H1 (cell line): ENCODE data around the gene ASZ1.

Experiments
- CEBPB ChIP-seq: IDR thresholded peaks from 2 replicates; pipeline ENCODE4 v1.6.1; 2012; ENCODE audit warnings: low read depth, low read length
- POLR2A ChIP-seq, 2 experiments: IDR thresholded peaks; 1 replicate in 1 of 2; 2 replicates in 1 of 2; pipeline ENCODE4 v1.6.1; 2011; ENCODE audit warnings: low read depth in 2 of 2, low read length in 2 of 2, mild to moderate bottlenecking in 2 of 2; ENCODE audit errors: control extremely low read depth in 1 of 2
- RXRA ChIP-seq: IDR thresholded peaks from 2 replicates; pipeline ENCODE4 v1.6.1; 2011; ENCODE audit warnings: low read depth, mild to moderate bottlenecking, low read length, moderate library complexity; ENCODE audit not compliant: insufficient read depth
- SIX5 ChIP-seq: IDR thresholded peaks from 2 replicates; pipeline ENCODE4 v1.6.1; 2011; ENCODE audit warnings: mild to moderate bottlenecking, low read depth, low read length

DNA sequence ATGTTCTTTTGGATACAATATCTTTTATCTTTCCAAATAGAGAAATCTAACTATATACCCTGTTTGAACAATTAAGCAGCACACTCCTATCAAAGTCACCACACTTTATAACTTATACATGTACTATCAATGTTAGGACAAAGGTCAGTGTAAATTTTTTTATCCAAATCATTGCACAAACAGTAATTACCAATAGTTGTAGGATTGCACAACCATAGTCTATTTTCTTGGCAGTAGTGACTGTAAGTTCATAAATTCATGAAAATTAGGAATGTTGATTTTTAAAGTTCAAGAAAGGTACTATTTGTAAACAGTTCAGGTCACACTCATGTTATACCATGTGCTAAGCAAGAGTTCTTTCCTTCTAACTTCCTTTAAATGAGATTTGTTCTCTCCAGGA lies 113.7 kb downstream of the ASZ1 start:
- TF ChIP-seq RXRA (no peak), POLR2A (IDR thresholded peaks at IDR 0.05; ENCODE audit: control extremely low read depth in 1 of 2, low read depth in 2 of 2, low read length in 2 of 2) (no peak), SIX5 (no peak), CEBPB (no peak)
